Loucy (cell line): Measurements from ENCODE around the gene MYADM.

Source experiments
- CTCF ChIP-seq: fragments of 200-600 bp; sonication (generic); conservative IDR thresholded peaks from 2 replicates; pipeline ENCODE4 v1.5.1; 2014; ENCODE audit warnings: mild to moderate bottlenecking, antibody characterized with exemption, low read length
- EZH2phosphoT487 ChIP-seq: fragments of 200-600 bp; IDR thresholded peaks from 2 replicates; pipeline ENCODE4 v1.6.1; 2018; ENCODE audit warnings: antibody characterized with exemption, mild to moderate bottlenecking, moderate library complexity, borderline replicate concordance

GRCh38 chr19:53866865-53867224 is 838 bp upstream of the MYADM start:
- TF ChIP-seq CTCF (no peak), EZH2phosphoT487 (no peak)
